Measurements from ENCODE around the gene CALHM3.
"Not testable (repeated sequence)": the region's sequence is repeated elsewhere in the genome, so short reads cannot be mapped to it uniquely, and the experiment has no call there.

CALHM3 gene

GRCh38 chr10:103512591-103513379 lies 33.7 kb upstream of the CALHM3 start:
- Histone ChIP-seq H3K27ac (ENCODE audit: low read depth, low read length) (no peak overlapping the region), H3K9ac (ENCODE audit: low read length in 5 of 5) (no peak overlapping the region), H3K27me3 (ENCODE audit: control insufficient read depth in 5 of 5, insufficient read depth in 4 of 5, low read length in 5 of 5) (peaks cover 3 to 6% (median 4%) of the 10 kb centered on the region in 5 donors), H3K4me1 (ENCODE audit: control insufficient read depth in 5 of 5, insufficient read depth in 5 of 5, low read length in 5 of 5) (peaks cover 0 to 8% (median 0%) of the 10 kb centered on the region in 5 donors), H3K36me3 (ENCODE audit: control insufficient read depth in 5 of 5, insufficient read depth in 5 of 5, low read length in 5 of 5) (no peaks in the 10 kb centered on the region), H3K9me3 (ENCODE audit: control insufficient read depth in 5 of 5, low read length in 5 of 5) (no peaks in the 10 kb centered on the region), H3K4me3 (ENCODE audit: low read depth in 1 of 5, low read length in 5 of 5) (no peak overlapping the region)

- Histone ChIP-seq H3K36me3 (ENCODE audit: control insufficient read depth in 5 of 5, insufficient read depth in 5 of 5, low read length in 5 of 5) (no peaks in the 10 kb centered on the region), H3K9ac (ENCODE audit: low read length in 5 of 5) (no peak overlapping the region), H3K4me3 (ENCODE audit: low read depth in 1 of 5, low read length in 5 of 5) (no peak overlapping the region), H3K4me1 (ENCODE audit: control insufficient read depth in 5 of 5, insufficient read depth in 5 of 5, low read length in 5 of 5) (peaks cover 0 to 8% (median 0%) of the 10 kb centered on the region in 5 donors), H3K27ac (ENCODE audit: low read depth, low read length) (no peak overlapping the region), H3K9me3 (ENCODE audit: control insufficient read depth in 5 of 5, low read length in 5 of 5) (no peaks in the 10 kb centered on the region), H3K27me3 (ENCODE audit: control insufficient read depth in 5 of 5, insufficient read depth in 4 of 5, low read length in 5 of 5) (peaks cover 5 to 10% (median 9%) of the 10 kb centered on the region in 5 donors)
Measured at GRCh38 chr10:103512166-103512565, 33.1 kb upstream of the CALHM3 start.

- no peaks in the 10 kb centered on the region for H3K36me3 ChIP-seq (ENCODE audit: control insufficient read depth in 5 of 5, insufficient read depth in 5 of 5, low read length in 5 of 5)
- no peak overlapping the region for H3K27ac ChIP-seq (ENCODE audit: low read depth, low read length)
- H3K4me3 ChIP-seq (ENCODE audit: low read depth in 1 of 5, low read length in 5 of 5), result no peak overlapping the region
Measured at GRCh38 chr10:103510791-103511752, 32.0 kb upstream of the CALHM3 start.

GRCh38 chr10:103510046-103510685 lies 31.1 kb upstream of the CALHM3 start:
- H3K36me3 ChIP-seq (ENCODE audit: control insufficient read depth in 5 of 5, insufficient read depth in 5 of 5, low read length in 5 of 5), result no peaks in the 10 kb centered on the region
- no peak overlapping the region for H3K4me3 ChIP-seq (ENCODE audit: low read depth in 1 of 5, low read length in 5 of 5)
- no peaks in the 10 kb centered on the region for H3K9me3 ChIP-seq (ENCODE audit: control insufficient read depth in 5 of 5, low read length in 5 of 5)
- no peak overlapping the region for H3K9ac ChIP-seq (ENCODE audit: low read length in 5 of 5)
- peaks cover 0 to 1% (median 0%) of the 10 kb centered on the region in 5 donors for H3K4me1 ChIP-seq (ENCODE audit: control insufficient read depth in 5 of 5, insufficient read depth in 5 of 5, low read length in 5 of 5)
- H3K27ac ChIP-seq (ENCODE audit: low read depth, low read length), result no peak overlapping the region
- peaks cover 5 to 17% (median 16%) of the 10 kb centered on the region in 5 donors for H3K27me3 ChIP-seq (ENCODE audit: control insufficient read depth in 5 of 5, insufficient read depth in 4 of 5, low read length in 5 of 5)

More at GRCh38 chr10:103510791-103511752, 32.0 kb upstream of the CALHM3 start:
- Histone ChIP-seq H3K9ac (ENCODE audit: low read length in 5 of 5) (no peak overlapping the region), H3K4me1 (ENCODE audit: control insufficient read depth in 5 of 5, insufficient read depth in 5 of 5, low read length in 5 of 5) (peaks cover 0 to 8% (median 0%) of the 10 kb centered on the region in 5 donors), H3K27me3 (ENCODE audit: control insufficient read depth in 5 of 5, insufficient read depth in 4 of 5, low read length in 5 of 5) (peaks cover 5 to 13% (median 11%) of the 10 kb centered on the region in 5 donors), H3K9me3 (ENCODE audit: control insufficient read depth in 5 of 5, low read length in 5 of 5) (no peaks in the 10 kb centered on the region)

- no peak overlapping the region for H3K4me3 ChIP-seq (ENCODE audit: low read depth in 1 of 5, low read length in 5 of 5)
- no peaks in the 10 kb centered on the region for H3K36me3 ChIP-seq (ENCODE audit: control insufficient read depth in 5 of 5, insufficient read depth in 5 of 5, low read length in 5 of 5)
- H3K9ac ChIP-seq (ENCODE audit: low read length in 5 of 5), result no peak overlapping the region
- H3K27ac ChIP-seq (ENCODE audit: low read depth, low read length), result no peak overlapping the region
- H3K9me3 ChIP-seq (ENCODE audit: control insufficient read depth in 5 of 5, low read length in 5 of 5), result no peaks in the 10 kb centered on the region
- no peaks in the 10 kb centered on the region for H3K4me1 ChIP-seq (ENCODE audit: control insufficient read depth in 5 of 5, insufficient read depth in 5 of 5, low read length in 5 of 5)
- peaks cover 5 to 19% (median 17%) of the 10 kb centered on the region in 5 donors for H3K27me3 ChIP-seq (ENCODE audit: control insufficient read depth in 5 of 5, insufficient read depth in 4 of 5, low read length in 5 of 5)
Measured at GRCh38 chr10:103507235-103508191, 28.5 kb upstream of the CALHM3 start.

GRCh38 chr10:103506061-103506460 lies 27.0 kb upstream of the CALHM3 start:
- Histone ChIP-seq H3K4me3 (ENCODE audit: low read depth in 1 of 5, low read length in 5 of 5) (no peak overlapping the region), H3K4me1 (ENCODE audit: control insufficient read depth in 5 of 5, insufficient read depth in 5 of 5, low read length in 5 of 5) (no peaks in the 10 kb centered on the region), H3K36me3 (ENCODE audit: control insufficient read depth in 5 of 5, insufficient read depth in 5 of 5, low read length in 5 of 5) (no peaks in the 10 kb centered on the region), H3K9me3 (ENCODE audit: control insufficient read depth in 5 of 5, low read length in 5 of 5) (no peaks in the 10 kb centered on the region), H3K9ac (ENCODE audit: low read length in 5 of 5) (no peak overlapping the region), H3K27ac (ENCODE audit: low read depth, low read length) (no peak overlapping the region), H3K27me3 (ENCODE audit: control insufficient read depth in 5 of 5, insufficient read depth in 4 of 5, low read length in 5 of 5) (peaks cover 6 to 21% (median 19%) of the 10 kb centered on the region in 5 donors)

GRCh38 chr10:103504181-103504783 lies 25.2 kb upstream of the CALHM3 start:
- no peaks in the 10 kb centered on the region for H3K36me3 ChIP-seq (ENCODE audit: control insufficient read depth in 5 of 5, insufficient read depth in 5 of 5, low read length in 5 of 5)
- H3K27ac ChIP-seq (ENCODE audit: low read depth, low read length), result no peak overlapping the region
- H3K4me1 ChIP-seq (ENCODE audit: control insufficient read depth in 5 of 5, insufficient read depth in 5 of 5, low read length in 5 of 5), result no peaks in the 10 kb centered on the region
- H3K9me3 ChIP-seq (ENCODE audit: control insufficient read depth in 5 of 5, low read length in 5 of 5), result no peaks in the 10 kb centered on the region
- H3K9ac ChIP-seq (ENCODE audit: low read length in 5 of 5), result no peak overlapping the region
- H3K27me3 ChIP-seq (ENCODE audit: control insufficient read depth in 5 of 5, insufficient read depth in 4 of 5, low read length in 5 of 5), result peaks cover 9 to 27% (median 22%) of the 10 kb centered on the region in 5 donors
- H3K4me3 ChIP-seq (ENCODE audit: low read depth in 1 of 5, low read length in 5 of 5), result no peak overlapping the region

- not testable (repeated sequence) for H3K27ac ChIP-seq (ENCODE audit: low read depth, low read length); H3K4me3 ChIP-seq (ENCODE audit: low read depth in 1 of 5, low read length in 5 of 5); H3K9ac ChIP-seq (ENCODE audit: low read length in 5 of 5); H3K36me3 ChIP-seq (ENCODE audit: control insufficient read depth in 5 of 5, insufficient read depth in 5 of 5, low read length in 5 of 5); H3K4me1 ChIP-seq (ENCODE audit: control insufficient read depth in 5 of 5, insufficient read depth in 5 of 5, low read length in 5 of 5); H3K9me3 ChIP-seq (ENCODE audit: control insufficient read depth in 5 of 5, low read length in 5 of 5)
- peaks cover 9 to 27% (median 22%) of the 10 kb centered on the region in 5 donors for H3K27me3 ChIP-seq (ENCODE audit: control insufficient read depth in 5 of 5, insufficient read depth in 4 of 5, low read length in 5 of 5)
Measured at GRCh38 chr10:103503777-103504176, 24.7 kb upstream of the CALHM3 start.
